ENCODE results near the gene NUDT22. TPM values are rescaled to one million over a fixed set of nuclear protein-coding genes. Genes with fewer than 3 reads are reported as not detected.

Gene NUDT22
- polyA plus RNA-seq, 3 donors = 20.6 to 22.0 (median 21.9) TPM

GRCh38 chr11:64206457-64207255, 19.4 kb upstream of the NUDT22 start, which contains the start of gene FERMT3:
Gene FERMT3 (plus strand): TSS chr11:64206721. CDS start chr11:64207365, 644 bp downstream.
- DNase-seq (ENCODE audit: low read depth in 3 of 3, low spot score in 2 of 3) = no peak

GRCh38 chr11:64207256-64208085, 18.6 kb upstream of the NUDT22 start:
- no peak for DNase-seq (ENCODE audit: low read depth in 3 of 3, low spot score in 2 of 3)

GRCh38 chr11:64208086-64208795, 17.8 kb upstream of the NUDT22 start:
- DNase-seq (ENCODE audit: low read depth in 3 of 3, low spot score in 2 of 3) = no peak

- DNase-seq (ENCODE audit: low read depth in 3 of 3, low spot score in 2 of 3) = no peak
Observed at GRCh38 chr11:64208796-64209562, 17.1 kb upstream of the NUDT22 start.

GRCh38 chr11:64209563-64209843, 16.6 kb upstream of the NUDT22 start:
- no peak for DNase-seq (ENCODE audit: low read depth in 3 of 3, low spot score in 2 of 3)

- DNase-seq (ENCODE audit: low read depth in 3 of 3, low spot score in 2 of 3) = no peak
Observed at GRCh38 chr11:64210301-64211020, 15.6 kb upstream of the NUDT22 start.

- DNase-seq (ENCODE audit: low read depth in 3 of 3, low spot score in 2 of 3) = no peak
Observed at GRCh38 chr11:64211181-64211872, 14.7 kb upstream of the NUDT22 start.

GRCh38 chr11:64216879-64217278, 9.2 kb upstream of the NUDT22 start:
- DNase-seq (ENCODE audit: low read depth in 3 of 3, low spot score in 2 of 3) = no peak

GRCh38 chr11:64218628-64219353, 7.3 kb upstream of the NUDT22 start:
- no peak for DNase-seq (ENCODE audit: low read depth in 3 of 3, low spot score in 2 of 3)

- DNase-seq (ENCODE audit: low read depth in 3 of 3, low spot score in 2 of 3) = no peak
Observed at GRCh38 chr11:64219354-64219684, 6.8 kb upstream of the NUDT22 start.

GRCh38 chr11:64219755-64220154, 6.3 kb upstream of the NUDT22 start:
- no peak for DNase-seq (ENCODE audit: low read depth in 3 of 3, low spot score in 2 of 3)

- no peak for DNase-seq (ENCODE audit: low read depth in 3 of 3, low spot score in 2 of 3)
Observed at GRCh38 chr11:64220271-64220670, 5.8 kb upstream of the NUDT22 start.

GRCh38 chr11:64220798-64221197, 5.3 kb upstream of the NUDT22 start:
- no peak for DNase-seq (ENCODE audit: low read depth in 3 of 3, low spot score in 2 of 3)

- no peak for DNase-seq (ENCODE audit: low read depth in 3 of 3, low spot score in 2 of 3)
Observed at GRCh38 chr11:64222651-64223000, 3.4 kb upstream of the NUDT22 start.

GRCh38 chr11:64223001-64223651, 2.9 kb upstream of the NUDT22 start:
- DNase-seq (ENCODE audit: low read depth in 3 of 3, low spot score in 2 of 3) = no peak

GRCh38 chr11:64224151-64224890, 1.8 kb upstream of the NUDT22 start:
- no peak for DNase-seq (ENCODE audit: low read depth in 3 of 3, low spot score in 2 of 3)

GRCh38 chr11:64224891-64225607, 1.0 kb upstream of the NUDT22 start:
- DNase-seq (ENCODE audit: low read depth in 3 of 3, low spot score in 2 of 3) = no peak
